Caco-2 (cell line): ENCODE data around the gene AGAP2. TPM values are rescaled to one million over a fixed set of nuclear protein-coding genes. Genes with fewer than 3 reads are reported as not detected.
"Not testable (repeated sequence)": the region's sequence is repeated elsewhere in the genome, so short reads cannot be mapped to it uniquely, and the experiment has no call there.

Source experiments
- BruUV-seq: library from RNA; stranded (reverse); fragments of 400-500 nt; replicated peaks from 2 replicates; lab custom pipeline; 2021; lab: Mats Ljungman, UMichigan
- CTCF ChIA-PET: fragments of 300-600 bp; sonication (Branson Sonifier 250); formaldehyde crosslinking; loops from one replicate; lab custom pipeline; 2022; ENCODE audit warnings: antibody characterized with exemption; lab: Charles Lee
- POLR2A ChIA-PET: fragments of 300-600 bp; sonication (Branson Sonifier 250); formaldehyde crosslinking; loops from one replicate; lab custom pipeline; 2022; ENCODE audit warnings: antibody characterized with exemption; lab: Charles Lee
- DNase-seq, 2 experiments: peaks; one replicate each; pipeline versions ENCODE4 v3.0.0 to v3.0.0-alpha.2; 2020 to 2022
- H3K27me3 ChIP-seq: replicated peaks from 2 replicates; pipeline ENCODE4 v1.6.0; 2011; ENCODE audit warnings: low read length; ENCODE audit not compliant: control insufficient read depth, insufficient read depth
- H3K36me3 ChIP-seq: 2 replicates; pipeline ENCODE4 v1.5.1; 2011; ENCODE audit warnings: low read length; ENCODE audit not compliant: control insufficient read depth, insufficient read depth
- H3K4me1 ChIP-seq: fragments of 250-450 bp; sonication (Bioruptor Pico); 2 replicates; pipeline ENCODE4 v1.5.1; 2020; ENCODE audit warnings: mild to moderate bottlenecking
- H3K4me3 ChIP-seq: 2 replicates; pipeline ENCODE4 v1.5.1; 2011; ENCODE audit warnings: low read depth, mild to moderate bottlenecking, control low read depth, low read length
- H3K9me3 ChIP-seq: fragments of 250-450 bp; sonication (Bioruptor Pico); 2 replicates; pipeline ENCODE4 v1.5.1; 2020; ENCODE audit warnings: mild to moderate bottlenecking, moderate library complexity
- H3K27ac Mint-ChIP-seq: one replicate; pipeline ENCODE4 v1.8.0; 2022; ENCODE audit warnings: mixed read lengths; ENCODE audit not compliant: unreplicated experiment
- H3K27me3 Mint-ChIP-seq: one replicate; pipeline ENCODE4 v1.8.0; 2022; ENCODE audit warnings: mixed read lengths; ENCODE audit not compliant: insufficient read depth, unreplicated experiment
- H3K36me3 Mint-ChIP-seq: one replicate; pipeline ENCODE4 v1.8.0; 2022; ENCODE audit warnings: mild to moderate bottlenecking, mixed read lengths; ENCODE audit not compliant: insufficient read depth, unreplicated experiment
- H3K4me1 Mint-ChIP-seq: one replicate; pipeline ENCODE4 v1.8.0; 2022; ENCODE audit warnings: low read depth, mixed read lengths; ENCODE audit not compliant: unreplicated experiment
- H3K4me3 Mint-ChIP-seq: one replicate; pipeline ENCODE4 v1.8.0; 2022; ENCODE audit warnings: mild to moderate bottlenecking, moderate library complexity, mixed read lengths; ENCODE audit not compliant: unreplicated experiment
- H3K9me3 Mint-ChIP-seq: one replicate; pipeline ENCODE4 v1.8.0; 2022; ENCODE audit warnings: mixed read lengths; ENCODE audit not compliant: unreplicated experiment
- intact Hi-C: fragments of 100-400 bp; cut with micrococcal nuclease; formaldehyde crosslinking; loops from one replicate; pipeline ENCODE4 v1.10.0; 2022; ENCODE audit not compliant: unreplicated experiment
- total RNA-seq: library from RNA; stranded (reverse); gene quantifications from 2 replicates; pipeline ENCODE4 v1.2.3, GENCODE V29; 2022
- TF ChIP-seq, protein P1 (sequence below), 2 experiments: fragments of 200-600 bp in 1 of 2; IDR thresholded peaks; 1 replicate in 1 of 2; 2 replicates in 1 of 2; pipeline versions ENCODE4 v1.5.1 to v1.8.0; 2011 to 2022; ENCODE audit warnings: antibody characterized with exemption in 1 of 2, control low read depth in 1 of 2, inconsistent platforms in 1 of 2, low read depth in 1 of 2, low read length in 1 of 2, mild to moderate bottlenecking in 1 of 2, moderate library complexity in 1 of 2; ENCODE audit not compliant: insufficient read depth in 1 of 2, severe bottlenecking in 1 of 2, unreplicated experiment in 1 of 2

Gene AGAP2
- total RNA-seq, 1 experiment from 2014 or later: 0.09 TPM

GRCh38 chr12:57775563-57776246 is 37.2 kb upstream of the AGAP2 start:
- ChIA-PET CTCF (no interaction called here), POLR2A (no interaction called here)
- Mint-ChIP-seq H3K27ac (no peak overlapping the region), H3K4me1 (peaks cover under 1% of the 10 kb centered on the region), H3K36me3 (peaks cover 19% of the 10 kb centered on the region), H3K27me3 (no peaks in the 10 kb centered on the region), H3K4me3 (no peak overlapping the region), H3K9me3 (no peaks in the 10 kb centered on the region)
- DNase-seq: peak in 1 of 2 experiments; percentile 12
- Histone ChIP-seq H3K9me3 (no peaks in the 10 kb centered on the region), H3K4me1 (peaks cover 8% of the 10 kb centered on the region), H3K4me3 (no peak overlapping the region), H3K27me3 (no peaks in the 10 kb centered on the region), H3K36me3 (peaks cover 1% of the 10 kb centered on the region; the same call in 1 of the 2 replicates)
- intact Hi-C loops: no loop called here
- no TSS peak for BruUV-seq
- TF ChIP-seq, protein P1, sequence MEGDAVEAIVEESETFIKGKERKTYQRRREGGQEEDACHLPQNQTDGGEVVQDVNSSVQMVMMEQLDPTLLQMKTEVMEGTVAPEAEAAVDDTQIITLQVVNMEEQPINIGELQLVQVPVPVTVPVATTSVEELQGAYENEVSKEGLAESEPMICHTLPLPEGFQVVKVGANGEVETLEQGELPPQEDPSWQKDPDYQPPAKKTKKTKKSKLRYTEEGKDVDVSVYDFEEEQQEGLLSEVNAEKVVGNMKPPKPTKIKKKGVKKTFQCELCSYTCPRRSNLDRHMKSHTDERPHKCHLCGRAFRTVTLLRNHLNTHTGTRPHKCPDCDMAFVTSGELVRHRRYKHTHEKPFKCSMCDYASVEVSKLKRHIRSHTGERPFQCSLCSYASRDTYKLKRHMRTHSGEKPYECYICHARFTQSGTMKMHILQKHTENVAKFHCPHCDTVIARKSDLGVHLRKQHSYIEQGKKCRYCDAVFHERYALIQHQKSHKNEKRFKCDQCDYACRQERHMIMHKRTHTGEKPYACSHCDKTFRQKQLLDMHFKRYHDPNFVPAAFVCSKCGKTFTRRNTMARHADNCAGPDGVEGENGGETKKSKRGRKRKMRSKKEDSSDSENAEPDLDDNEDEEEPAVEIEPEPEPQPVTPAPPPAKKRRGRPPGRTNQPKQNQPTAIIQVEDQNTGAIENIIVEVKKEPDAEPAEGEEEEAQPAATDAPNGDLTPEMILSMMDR (IDR thresholded peaks at IDR 0.05; ENCODE audit: insufficient read depth in 1 of 2, low read depth in 1 of 2, low read length in 1 of 2, severe bottlenecking in 1 of 2, unreplicated experiment in 1 of 2): peak; percentile 21 to 38

DNA sequence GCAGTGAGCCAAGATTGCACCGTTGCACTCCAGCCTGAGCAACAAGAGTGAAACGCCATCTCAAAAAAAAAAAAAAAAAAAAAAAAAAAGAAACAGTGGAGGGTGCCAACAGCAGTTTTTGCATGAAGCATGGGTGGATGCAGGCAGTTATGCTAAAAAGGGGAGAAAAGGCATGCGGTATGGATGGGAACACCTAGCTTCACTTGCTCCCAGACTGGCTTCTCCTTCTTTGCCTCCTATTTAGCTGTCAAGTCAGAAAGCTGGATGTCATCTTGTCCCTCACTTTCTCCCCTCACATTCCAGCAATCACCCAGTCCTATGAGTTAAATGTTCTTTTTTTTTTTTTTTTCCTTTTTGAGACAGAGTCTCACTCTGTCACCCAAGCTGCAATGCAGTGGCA is 36.5 kb upstream of the AGAP2 start:
- no peaks in the 10 kb centered on the region for H3K27me3 ChIP-seq
- Mint-ChIP-seq H3K4me3 (no peak overlapping the region), H3K27me3 (no peaks in the 10 kb centered on the region), H3K4me1 (peaks cover 7% of the 10 kb centered on the region), H3K27ac (no peak overlapping the region), H3K9me3 (no peaks in the 10 kb centered on the region), H3K36me3 (peaks cover 22% of the 10 kb centered on the region)
- no peaks in the 10 kb centered on the region for H3K9me3 ChIP-seq
- no peak for DNase-seq
- intact Hi-C loops: no loop called here
- no TSS peak for BruUV-seq
- peaks cover 3% of the 10 kb centered on the region for H3K36me3 ChIP-seq
- ChIA-PET POLR2A (no interaction called here), CTCF (interaction anchor here (0.8 kb wide), 1 partner anchor 8 kb away, joined by 3 read pairs; no protein-coding TSS in a partner anchor)
- H3K4me1 ChIP-seq: peaks cover 9% of the 10 kb centered on the region
- H3K4me3 ChIP-seq: no peak overlapping the region
- TF ChIP-seq, protein P1 (IDR thresholded peaks at IDR 0.05; ENCODE audit: insufficient read depth in 1 of 2, low read depth in 1 of 2, low read length in 1 of 2, severe bottlenecking in 1 of 2, unreplicated experiment in 1 of 2): no peak

DNA sequence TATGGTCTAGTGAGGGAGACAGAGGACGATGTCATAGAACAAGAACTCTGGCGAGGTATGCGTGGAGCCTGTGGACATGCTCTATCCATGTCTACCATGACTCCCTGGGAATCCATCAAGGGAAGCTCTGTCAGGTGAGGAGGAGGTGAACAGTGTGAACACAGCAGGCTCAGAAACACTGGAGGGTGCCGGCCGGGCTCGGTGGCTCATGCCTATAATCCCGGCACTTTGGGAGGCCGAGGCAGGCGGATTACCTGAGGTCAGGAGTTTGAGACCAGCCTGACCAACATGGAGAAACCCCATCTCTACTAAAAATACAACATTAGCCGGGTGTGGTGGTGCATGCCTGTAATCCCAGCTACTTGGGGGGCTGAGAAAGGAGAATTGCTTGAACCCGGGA is 36.1 kb upstream of the AGAP2 start:
- H3K9me3 ChIP-seq, H3K4me3 Mint-ChIP-seq, H3K27me3 Mint-ChIP-seq, BruUV-seq, H3K36me3 ChIP-seq, H3K4me1 ChIP-seq, intact Hi-C loops, H3K4me3 ChIP-seq, DNase-seq, H3K9me3 Mint-ChIP-seq, H3K27me3 ChIP-seq, H3K4me1 Mint-ChIP-seq, H3K27ac Mint-ChIP-seq, POLR2A ChIA-PET: not testable (repeated sequence)
- peaks cover 22% of the 10 kb centered on the region for H3K36me3 Mint-ChIP-seq
- CTCF ChIA-PET: interaction anchor here (0.8 kb wide), 1 partner anchor 9 kb away, joined by 3 read pairs; no protein-coding TSS in a partner anchor
